Right kidney (tissue), 9 donors: ENCODE results near the gene ST6GALNAC3.
"Not testable (repeated sequence)": the region's sequence is repeated elsewhere in the genome, so short reads cannot be mapped to it uniquely, and the experiment has no call there.

Source experiments
- DNase-seq: peaks from one replicate; pipeline ENCODE4 v3.0.0-alpha.2; 2016
- long read RNA-seq, 8 donors: transcript quantifications; one replicate each; lab custom pipeline, GENCODE V29; 2026

Gene ST6GALNAC3
- long read RNA-seq, donor 1, partial matches to known transcripts = 31 of 31 reads
- long read RNA-seq, donor 1, other reads (novel, unspliced or antisense) = 0 of 31 reads
- long read RNA-seq, donor 2, partial matches to known transcripts = 25 of 27 reads
- long read RNA-seq, donor 2, other reads (novel, unspliced or antisense) = 0 of 27 reads
- long read RNA-seq, donor 3, partial matches to known transcripts = 8 of 9 reads
- long read RNA-seq, donor 3, other reads (novel, unspliced or antisense) = 0 of 9 reads
- long read RNA-seq, donor 4, partial matches to known transcripts = 32 of 32 reads
- long read RNA-seq, donor 4, other reads (novel, unspliced or antisense) = 0 of 32 reads
- long read RNA-seq, donor 5, partial matches to known transcripts = 19 of 20 reads
- long read RNA-seq, donor 5, other reads (novel, unspliced or antisense) = 0 of 20 reads
- long read RNA-seq, donor 6, partial matches to known transcripts = 48 of 48 reads
- long read RNA-seq, donor 6, other reads (novel, unspliced or antisense) = 0 of 48 reads
- long read RNA-seq, donor 7, partial matches to known transcripts = 78 of 78 reads
- long read RNA-seq, donor 7, other reads (novel, unspliced or antisense) = 0 of 78 reads
- long read RNA-seq, donor 8, partial matches to known transcripts = 19 of 19 reads
- long read RNA-seq, donor 8, other reads (novel, unspliced or antisense) = 0 of 19 reads

- DNase-seq = peak; percentile 93
Measured at GRCh38 chr1:76074321-76075187, at the start of gene ST6GALNAC3. Gene ST6GALNAC3, plus strand, starts transcription at chr1:76074746.

- DNase-seq = no peak
Measured at GRCh38 chr1:76027341-76027740, 47.2 kb upstream of the ST6GALNAC3 start.

DNA sequence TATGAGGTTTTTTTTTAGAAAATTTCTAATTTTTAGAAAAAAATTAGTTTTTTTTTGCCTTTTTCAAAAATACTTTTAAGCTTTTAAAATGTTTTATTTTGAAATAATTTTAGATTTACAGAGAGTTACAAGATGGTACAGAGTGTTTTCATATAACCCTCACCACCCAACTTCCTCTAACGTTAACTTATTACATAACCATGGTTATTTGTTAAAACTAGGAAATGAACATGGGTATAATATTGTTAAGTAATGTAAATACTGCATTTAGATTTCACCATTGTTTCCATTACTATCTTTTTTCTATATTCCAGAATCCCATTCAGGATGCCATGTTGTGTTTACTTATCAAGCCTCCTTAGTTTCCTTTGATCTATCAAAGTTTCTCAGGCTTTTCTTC is 45.2 kb upstream of the ST6GALNAC3 start:
- DNase-seq = no peak

DNA sequence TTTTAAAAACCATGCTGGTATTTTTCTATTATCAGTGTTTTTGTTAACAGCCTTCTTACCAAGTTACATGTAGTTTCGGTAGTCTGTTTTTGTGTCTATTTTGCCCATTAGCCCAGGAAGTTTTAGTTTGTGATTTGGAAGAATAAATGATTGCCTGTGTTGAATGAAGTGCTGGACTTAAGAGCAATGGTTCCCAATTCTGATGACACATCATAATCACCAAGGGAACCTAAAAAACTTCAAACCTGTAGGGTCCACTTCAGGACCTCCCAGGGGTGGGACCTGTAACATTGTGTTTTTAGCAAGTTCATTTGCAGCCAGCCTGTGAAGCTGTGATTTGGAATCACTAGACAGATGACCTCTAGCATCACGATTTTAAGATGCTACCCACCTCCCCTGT is 43.0 kb upstream of the ST6GALNAC3 start:
- DNase-seq = no peak

- DNase-seq = no peak
Measured at GRCh38 chr1:76033800-76034475, 40.6 kb upstream of the ST6GALNAC3 start.

- no peak for DNase-seq
Measured at GRCh38 chr1:76035053-76035452, 39.5 kb upstream of the ST6GALNAC3 start.

GRCh38 chr1:76037324-76037723 is 37.2 kb upstream of the ST6GALNAC3 start:
- no peak for DNase-seq

GRCh38 chr1:76038287-76039004 is 36.1 kb upstream of the ST6GALNAC3 start:
- no peak for DNase-seq

DNA sequence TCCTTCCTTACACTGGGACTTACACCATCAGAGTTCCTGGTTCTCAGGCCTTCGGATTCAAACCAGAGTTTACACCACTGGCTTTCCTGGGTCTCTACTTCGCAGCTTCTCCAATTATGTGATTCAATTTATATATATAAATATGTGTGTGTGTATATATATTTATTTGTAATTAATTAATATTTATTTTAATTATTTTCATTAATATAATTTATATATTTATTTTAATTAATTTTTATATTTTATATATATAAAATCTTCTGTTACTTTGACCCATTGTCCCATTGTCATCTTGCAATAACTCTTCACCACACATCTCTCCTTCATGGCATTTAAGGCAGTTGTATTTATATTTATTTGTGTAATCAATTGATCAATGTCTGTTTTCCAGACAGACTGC is 28.4 kb upstream of the ST6GALNAC3 start:
- DNase-seq = no peak

DNA sequence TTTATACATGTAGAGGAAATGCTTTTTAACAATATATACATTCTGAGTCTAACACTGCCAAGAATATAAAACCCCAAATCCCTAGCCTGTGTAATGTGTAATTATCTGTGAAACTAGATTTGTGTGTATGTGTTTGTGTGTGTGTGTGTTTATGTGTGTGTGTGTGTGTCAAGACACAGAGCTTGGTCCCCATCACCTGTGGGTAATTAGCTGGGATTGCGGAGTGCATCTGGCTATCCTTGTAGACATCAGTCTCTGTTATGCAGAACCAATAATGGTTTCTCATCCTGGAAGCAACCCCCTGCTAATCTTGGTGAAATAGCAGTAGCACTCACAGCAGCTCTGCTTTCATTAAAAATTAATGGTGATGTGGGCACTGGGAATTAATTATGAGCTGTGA is 26.3 kb upstream of the ST6GALNAC3 start:
- no peak for DNase-seq

DNA sequence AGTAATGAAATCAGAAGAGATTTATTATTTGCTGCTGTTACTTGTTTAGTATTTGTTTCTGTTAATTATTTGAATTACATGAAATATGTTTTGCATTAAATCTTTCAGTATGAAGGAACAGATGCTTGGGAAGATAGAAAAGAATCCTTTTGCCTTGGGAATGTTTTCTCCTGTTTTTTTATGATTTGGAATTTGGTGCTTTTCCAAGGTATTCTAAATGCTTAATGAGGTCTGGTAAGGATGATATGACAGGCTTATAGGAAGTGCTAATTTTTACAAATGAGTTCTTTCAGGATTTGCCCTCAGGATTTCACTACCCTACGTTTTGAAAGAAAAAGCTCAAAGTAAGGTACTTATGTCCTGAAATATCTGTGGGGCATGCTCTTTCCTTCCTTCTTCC is 25.6 kb upstream of the ST6GALNAC3 start:
- DNase-seq = no peak

DNA sequence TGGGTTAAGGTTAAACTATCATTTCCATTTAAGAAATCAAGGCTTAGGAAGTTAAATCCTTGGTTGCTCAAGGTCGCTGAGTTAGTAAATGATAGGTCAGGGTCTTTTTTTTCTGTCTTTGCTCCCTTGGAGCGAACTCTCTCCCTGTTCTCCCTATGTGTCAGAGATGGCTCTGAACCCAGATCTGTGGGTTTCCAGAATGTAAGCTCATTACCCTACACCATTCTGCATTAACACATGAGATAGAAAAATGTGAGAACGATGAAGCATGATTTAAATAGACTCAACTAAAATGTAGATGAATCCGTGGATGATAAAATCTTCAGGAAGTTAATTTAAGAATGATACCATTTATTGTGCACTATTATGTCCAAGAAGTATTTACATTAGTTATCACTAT is 25.0 kb upstream of the ST6GALNAC3 start:
- no peak for DNase-seq

DNA sequence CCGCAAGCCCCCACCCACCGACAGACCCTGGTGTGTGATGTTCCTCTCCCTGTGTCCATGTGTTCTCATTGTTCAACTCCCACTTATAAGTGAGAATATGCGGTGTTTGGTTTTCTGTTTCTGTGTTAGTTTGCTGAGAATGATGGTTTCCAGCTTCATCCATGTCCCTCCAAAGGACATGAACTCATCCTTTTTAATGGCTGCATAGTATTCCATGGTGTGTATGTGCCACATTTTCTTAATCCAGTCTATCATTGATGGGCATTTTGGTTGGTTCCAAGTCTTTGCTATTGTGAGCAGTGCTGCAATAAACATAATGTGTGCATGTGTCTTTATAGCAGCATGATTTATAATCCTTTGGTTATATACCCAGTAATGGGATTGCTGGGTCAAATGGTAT is 24.5 kb upstream of the ST6GALNAC3 start:
- DNase-seq = not testable (repeated sequence)

DNA sequence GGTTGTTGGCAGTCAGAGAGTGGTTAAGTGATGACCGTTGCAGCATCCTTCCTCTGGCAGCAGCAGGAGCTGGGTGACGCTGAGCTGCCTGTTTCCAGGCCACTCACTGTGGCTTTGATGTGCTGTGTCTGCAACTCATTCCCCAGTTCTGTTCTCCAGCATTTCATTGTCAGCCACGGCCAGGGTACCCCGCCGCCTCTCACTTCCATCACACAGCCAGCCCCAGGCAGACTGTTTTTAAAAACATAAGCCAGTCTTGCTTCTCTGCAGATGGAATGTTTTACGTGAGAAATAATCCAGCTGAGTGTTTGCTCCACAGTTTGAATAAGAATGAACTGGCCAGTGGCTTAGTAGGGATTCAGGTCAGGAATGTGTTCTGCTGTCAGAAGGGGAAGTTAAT is 21.5 kb upstream of the ST6GALNAC3 start:
- no peak for DNase-seq

GRCh38 chr1:76054359-76054758 is 20.2 kb upstream of the ST6GALNAC3 start:
- no peak for DNase-seq

DNA sequence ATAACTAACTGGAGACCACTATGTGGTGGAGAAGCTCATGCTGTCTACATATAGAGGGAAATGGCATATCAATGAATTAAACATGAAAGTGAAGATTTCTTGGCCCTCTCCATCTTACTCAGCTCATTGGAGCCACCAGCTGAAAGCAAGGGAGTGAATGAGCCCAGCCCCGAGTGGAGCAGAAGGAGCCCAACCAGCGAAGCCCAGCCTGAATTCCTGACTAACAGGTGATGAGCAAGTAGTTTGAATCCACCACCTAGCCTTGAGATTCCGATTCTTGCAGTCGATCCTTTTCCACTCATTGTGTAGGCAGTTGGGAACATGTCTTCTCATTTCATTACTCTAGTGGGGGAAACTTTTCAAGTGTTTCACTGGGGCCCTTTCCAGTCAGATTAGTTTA is 18.6 kb upstream of the ST6GALNAC3 start:
- DNase-seq = no peak

DNA sequence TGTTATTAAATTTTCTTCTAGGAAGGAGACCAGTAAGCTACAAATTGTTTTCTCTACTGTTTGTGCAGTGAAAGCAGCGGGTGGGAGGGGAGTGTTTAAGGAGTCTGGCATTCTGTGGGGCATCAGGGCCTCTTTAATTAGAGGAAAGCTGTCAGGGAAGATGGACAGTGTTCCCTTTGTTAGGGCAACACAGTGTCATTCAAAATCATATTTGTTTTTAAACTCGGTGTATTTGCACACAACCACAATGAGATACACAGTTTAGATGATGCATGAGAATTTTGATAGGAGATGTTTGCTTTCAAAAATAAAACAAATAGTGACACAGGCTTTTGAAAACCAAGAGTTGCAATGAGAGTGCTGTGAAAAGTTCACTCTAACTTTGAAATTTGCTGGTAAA is 15.1 kb upstream of the ST6GALNAC3 start:
- DNase-seq = no peak

DNA sequence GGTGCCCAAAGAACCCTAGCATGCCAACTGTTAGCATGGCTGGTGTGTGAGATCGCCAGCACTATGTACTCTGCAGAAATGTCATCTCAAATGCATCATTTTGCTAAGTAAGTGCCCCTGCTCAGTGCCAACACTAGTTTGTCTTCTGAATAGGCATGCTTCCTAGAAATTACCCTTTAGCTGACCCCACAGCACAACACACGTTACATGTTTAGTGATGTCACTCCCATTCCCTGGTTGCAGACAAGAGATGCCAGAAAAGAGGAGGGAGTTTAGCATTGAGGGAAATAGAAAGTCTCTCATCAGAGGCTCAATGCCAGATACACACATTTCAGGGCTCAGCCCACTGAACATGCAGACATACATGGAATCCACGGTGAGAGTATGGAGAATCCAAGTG is 9.3 kb upstream of the ST6GALNAC3 start:
- no peak for DNase-seq

- DNase-seq = no peak
Measured at GRCh38 chr1:76066394-76066793, 8.2 kb upstream of the ST6GALNAC3 start.

- DNase-seq = no peak
Measured at GRCh38 chr1:76068542-76068941, 6.0 kb upstream of the ST6GALNAC3 start.

GRCh38 chr1:76068953-76069561 is 5.5 kb upstream of the ST6GALNAC3 start:
- no peak for DNase-seq
